Measurements from ENCODE around the gene ZNF169. TPM values are rescaled to one million over a fixed set of nuclear protein-coding genes. Genes with fewer than 3 reads are reported as not detected.

Gene ZNF169
- total and polyA plus RNA-seq, 2 experiments from 2014 or later = 3.1 to 7.9 TPM

GRCh38 chr9:94212531-94212930, 46.6 kb upstream of the ZNF169 start:
- DNase-seq (ENCODE audit: low spot score) = peak; percentile 42
- peaks cover 3% of the 10 kb centered on the region for H3K27me3 Mint-ChIP-seq (ENCODE audit: insufficient read depth, low read depth, poor library complexity)
- H3K36me3 Mint-ChIP-seq (ENCODE audit: low read depth) = peaks cover 11% of the 10 kb centered on the region; the same call in 2 of the 3 replicates
- Histone ChIP-seq H3K4me1 (ENCODE audit: insufficient read depth) (peaks cover 14% of the 10 kb centered on the region), H3F3A (replicated peaks; ENCODE audit: low read depth) (no peaks in the 10 kb centered on the region), H3K9me2 (ENCODE audit: insufficient read depth) (peaks cover 3% of the 10 kb centered on the region; the same call in 1 of the 2 replicates), H3K4me2 (peak overlapping the region; percentile 54), H3K4me3 (peak overlapping the region; percentile 10; the same call in 1 of the 2 replicates), H3K27ac (ENCODE audit: low read depth) (no peak overlapping the region), H3K27me3 (ENCODE audit: insufficient read depth) (no peaks in the 10 kb centered on the region), H4K20me1 (replicated peaks; ENCODE audit: insufficient read depth) (no peaks in the 10 kb centered on the region), H3K36me3 (ENCODE audit: insufficient read depth) (no peaks in the 10 kb centered on the region; the same call in 1 of the 2 replicates), H2AFZ (peak overlapping the region; percentile 70), H3K79me2 (replicated peaks; ENCODE audit: insufficient read depth) (no peaks in the 10 kb centered on the region)
- H3K4me3 Mint-ChIP-seq = no peak overlapping the region
- peaks cover 19% of the 10 kb centered on the region for H3K4me1 Mint-ChIP-seq
- H3K9me3 Mint-ChIP-seq = peaks cover 18% of the 10 kb centered on the region
- TF ChIP-seq EZH2phosphoT487 (IDR thresholded peaks at IDR 0.05; ENCODE audit: unreplicated experiment) (no peak), EZH2 (IDR thresholded peaks at IDR 0.05; ENCODE audit: low read depth, unreplicated experiment) (no peak), ZNF331 (CRISPR knock-in tag; IDR thresholded peaks at IDR 0.05; ENCODE audit: low read depth) (no peak), CREB1 (CRISPR knock-in tag; IDR thresholded peaks at IDR 0.05; ENCODE audit: low read depth) (no peak), STAT1 (IDR thresholded peaks at IDR 0.05; ENCODE audit: unreplicated experiment) (no peak), ETS1 (IDR thresholded peaks at IDR 0.05) (no peak), REST (IDR thresholded peaks at IDR 0.05; ENCODE audit: unreplicated experiment) (no peak), ZNF462 (CRISPR knock-in tag; IDR thresholded peaks at IDR 0.05) (peak; percentile 90), CTCF (conservative IDR thresholded peaks at IDR 0.05; ENCODE audit: low read depth in 2 of 2) (no peak), ZNF114 (CRISPR knock-in tag; IDR thresholded peaks at IDR 0.05) (peak; percentile 69; the same call in 1 of the 2 replicates), NANOG (IDR thresholded peaks at IDR 0.05; ENCODE audit: borderline replicate concordance) (peak; percentile 68), JUNB (IDR thresholded peaks at IDR 0.05; ENCODE audit: unreplicated experiment) (no peak), POLR2AphosphoS5 (IDR thresholded peaks at IDR 0.05; ENCODE audit: low read depth) (no peak)
- ATAC-seq = peak; percentile 75
- H3K27ac Mint-ChIP-seq = peak overlapping the region; percentile 56
